Measurements from ENCODE around the gene HOXC6.
"Not testable (repeated sequence)": the region's sequence is repeated elsewhere in the genome, so short reads cannot be mapped to it uniquely, and the experiment has no call there.

The HOXC6 gene

GRCh38 chr12:54060174-54060974 lies 32.1 kb downstream of the HOXC6 start:
- no peak for FAIRE-seq

DNA sequence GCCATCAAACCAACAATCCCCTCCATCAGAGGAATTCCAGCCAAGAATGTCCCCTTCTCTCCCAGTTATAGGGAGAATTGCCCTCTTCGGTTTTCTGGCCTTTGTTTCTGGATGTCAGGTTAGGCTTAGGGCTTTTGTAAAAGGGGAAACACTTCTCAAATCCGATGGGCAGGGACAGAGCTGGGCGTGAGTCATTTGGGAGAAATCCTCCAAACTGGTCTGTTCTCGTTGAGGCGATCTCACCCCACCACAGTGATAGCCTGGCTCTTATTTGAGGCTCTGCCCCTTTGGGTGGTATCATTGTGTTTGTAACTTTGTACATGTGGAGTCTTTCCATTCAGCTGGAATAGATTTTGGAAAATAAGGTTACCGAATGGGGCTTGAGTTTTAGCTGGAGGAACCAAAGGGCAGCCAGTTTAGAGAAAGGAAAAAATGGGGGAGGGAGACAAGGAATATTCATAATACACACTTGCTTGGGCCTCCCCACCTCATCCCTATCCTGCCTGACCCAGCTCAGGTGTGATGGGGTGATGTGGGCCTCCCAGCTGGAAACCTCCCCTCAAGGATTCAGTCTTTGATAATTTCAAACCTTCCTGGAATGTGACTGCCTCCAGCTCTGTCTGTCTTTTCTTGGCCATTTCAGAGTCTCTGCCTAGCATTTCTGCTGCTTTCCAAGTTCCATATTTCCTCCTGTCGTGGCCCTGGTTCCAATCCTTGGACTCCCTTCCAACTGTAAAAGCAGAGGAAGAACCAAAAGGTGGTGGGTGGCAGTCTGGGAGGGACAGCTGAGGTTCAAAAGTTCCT lies 32.9 kb downstream of the HOXC6 start:
- no peak for FAIRE-seq

DNA sequence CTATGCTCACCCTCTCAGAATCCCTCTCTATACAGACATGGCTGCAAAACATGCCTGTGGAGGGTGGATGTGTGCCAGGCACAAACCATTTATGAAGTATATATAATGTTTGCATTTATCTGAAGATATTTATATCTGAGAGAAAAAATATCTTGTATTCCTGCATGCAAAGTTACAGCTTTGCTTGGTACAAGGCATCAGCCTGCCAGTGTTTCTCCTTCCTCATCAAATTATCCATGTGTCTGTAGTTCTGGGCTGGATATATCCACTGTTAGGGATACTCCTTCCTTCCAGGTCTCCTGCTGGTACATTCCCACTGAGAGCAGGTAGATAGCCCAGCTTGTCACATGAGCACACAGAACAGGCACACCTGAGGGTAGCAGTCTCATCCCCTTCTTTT lies 37.4 kb downstream of the HOXC6 start:
- no peak for FAIRE-seq

- no peak for FAIRE-seq
Observed at GRCh38 chr12:54066408-54066807, 38.2 kb downstream of the HOXC6 start.

GRCh38 chr12:54068418-54069070 lies 40.3 kb downstream of the HOXC6 start:
- FAIRE-seq = no peak

GRCh38 chr12:54071942-54072341 lies 43.7 kb downstream of the HOXC6 start:
- FAIRE-seq = no peak

GRCh38 chr12:54074308-54074707 lies 46.1 kb downstream of the HOXC6 start:
- FAIRE-seq = no peak

DNA sequence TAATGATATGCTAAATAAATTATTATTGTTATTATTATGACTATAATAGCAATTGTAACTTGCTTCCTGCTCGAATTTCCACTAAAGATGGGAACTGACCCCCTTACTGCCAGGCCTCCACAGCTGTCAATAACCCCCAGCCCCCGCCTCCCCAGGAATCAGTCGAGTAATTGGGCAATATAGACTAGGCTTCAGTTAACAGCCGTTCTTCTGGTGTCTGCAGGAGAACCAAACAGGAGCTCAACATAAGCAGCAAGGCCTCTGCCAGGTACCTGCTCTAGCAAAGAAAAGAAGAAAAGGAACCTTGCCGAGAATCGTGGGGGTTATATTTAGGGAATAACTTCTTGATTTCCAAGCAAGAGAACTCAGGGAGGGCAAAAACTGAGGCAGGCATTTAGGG lies 47.2 kb downstream of the HOXC6 start:
- FAIRE-seq = no peak

DNA sequence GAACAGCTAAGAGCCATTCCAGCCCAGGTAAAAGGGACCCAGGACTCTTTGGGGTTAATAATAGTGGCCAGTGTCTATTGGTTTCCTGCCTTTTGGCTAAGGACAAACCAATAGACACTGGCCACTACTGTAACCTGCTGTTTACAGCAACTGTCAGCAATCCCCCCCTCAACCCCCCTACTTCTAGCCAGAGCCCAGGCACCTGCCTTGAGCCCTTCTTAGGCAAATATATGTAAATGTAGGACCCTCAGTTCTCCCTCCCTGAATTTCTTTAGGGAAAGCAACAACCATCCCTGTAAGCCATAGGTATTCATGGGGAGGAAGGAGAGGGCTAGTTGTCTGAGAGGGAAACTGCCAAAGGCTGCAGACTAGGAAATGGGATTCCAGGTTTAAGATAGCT lies 47.7 kb downstream of the HOXC6 start:
- no peak for FAIRE-seq

- not testable (repeated sequence) for FAIRE-seq
Observed at GRCh38 chr12:54077843-54078242, 49.6 kb downstream of the HOXC6 start.

GRCh38 chr12:54079115-54079514 lies 50.9 kb downstream of the HOXC6 start:
- FAIRE-seq = not testable (repeated sequence)
